ENCODE measurements around the gene ZNRF1. TPM values are rescaled to one million over a fixed set of nuclear protein-coding genes. Genes with fewer than 3 reads are reported as not detected.

ZNRF1 gene
- total and polyA plus RNA-seq, 2 of the 13 experiments (the other 11 are each of a cell fraction or from before 2014, with no cell fraction given), result 43.9 to 58.7 TPM

DNA sequence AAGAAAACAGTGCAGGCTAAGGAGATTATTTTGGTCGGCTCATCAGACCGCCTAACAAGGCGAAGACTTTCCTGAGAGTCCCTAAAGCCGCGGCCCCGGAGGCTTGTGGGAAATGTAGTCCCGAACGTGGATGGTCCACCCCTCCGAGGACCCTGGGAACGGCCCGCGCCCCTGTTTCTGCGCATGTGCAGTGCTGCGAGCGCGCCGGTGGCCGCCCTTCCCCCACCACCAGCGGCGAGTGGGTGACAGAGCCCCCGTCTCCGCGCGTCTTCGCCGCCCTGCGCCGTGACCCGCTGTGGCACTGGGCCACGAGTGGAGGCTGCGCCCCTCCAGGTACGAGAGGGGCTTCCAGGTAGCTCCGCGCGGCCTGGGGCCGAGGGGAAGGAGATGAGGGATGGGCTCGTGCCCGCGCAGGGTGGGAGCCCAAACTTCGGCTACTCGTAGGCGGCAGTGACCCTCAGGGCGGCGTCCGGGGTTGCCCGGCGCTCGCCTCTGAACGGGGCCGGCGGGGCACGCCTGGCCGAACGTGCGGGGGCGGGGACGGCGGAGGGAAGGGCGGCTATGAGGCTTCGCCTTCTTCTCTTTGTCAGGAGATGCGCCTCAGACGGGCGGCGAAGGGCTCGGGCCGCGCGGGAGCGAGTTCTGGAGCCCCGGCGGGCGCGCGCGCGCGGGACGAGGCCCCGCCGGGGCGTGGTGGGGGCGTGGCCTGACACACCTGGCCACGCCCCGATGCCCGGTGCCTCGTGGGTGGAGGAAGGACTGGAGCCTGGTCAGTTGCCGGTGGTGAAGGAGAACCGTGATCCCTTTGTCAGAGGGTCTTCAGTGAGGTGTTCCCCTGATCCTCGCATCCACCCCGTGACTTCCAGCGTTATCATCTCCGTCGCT lies 149.7 kb downstream of the ZNRF1 start, which contains the start of gene ZFP1 (continued):
- TF ChIP-seq, protein P1, sequence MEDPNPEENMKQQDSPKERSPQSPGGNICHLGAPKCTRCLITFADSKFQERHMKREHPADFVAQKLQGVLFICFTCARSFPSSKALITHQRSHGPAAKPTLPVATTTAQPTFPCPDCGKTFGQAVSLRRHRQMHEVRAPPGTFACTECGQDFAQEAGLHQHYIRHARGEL (CRISPR knock-in tag; IDR thresholded peaks at IDR 0.05), result 0 out of 2 replicates have a peak, but pooled peaks have one; percentile 72
- peak; percentile 31 for TF ChIP-seq TBL1XR1 (IDR thresholded peaks at IDR 0.05; ENCODE audit: borderline replicate concordance, low read length, partially characterized antibody)
- TF ChIP-seq, protein P2, sequence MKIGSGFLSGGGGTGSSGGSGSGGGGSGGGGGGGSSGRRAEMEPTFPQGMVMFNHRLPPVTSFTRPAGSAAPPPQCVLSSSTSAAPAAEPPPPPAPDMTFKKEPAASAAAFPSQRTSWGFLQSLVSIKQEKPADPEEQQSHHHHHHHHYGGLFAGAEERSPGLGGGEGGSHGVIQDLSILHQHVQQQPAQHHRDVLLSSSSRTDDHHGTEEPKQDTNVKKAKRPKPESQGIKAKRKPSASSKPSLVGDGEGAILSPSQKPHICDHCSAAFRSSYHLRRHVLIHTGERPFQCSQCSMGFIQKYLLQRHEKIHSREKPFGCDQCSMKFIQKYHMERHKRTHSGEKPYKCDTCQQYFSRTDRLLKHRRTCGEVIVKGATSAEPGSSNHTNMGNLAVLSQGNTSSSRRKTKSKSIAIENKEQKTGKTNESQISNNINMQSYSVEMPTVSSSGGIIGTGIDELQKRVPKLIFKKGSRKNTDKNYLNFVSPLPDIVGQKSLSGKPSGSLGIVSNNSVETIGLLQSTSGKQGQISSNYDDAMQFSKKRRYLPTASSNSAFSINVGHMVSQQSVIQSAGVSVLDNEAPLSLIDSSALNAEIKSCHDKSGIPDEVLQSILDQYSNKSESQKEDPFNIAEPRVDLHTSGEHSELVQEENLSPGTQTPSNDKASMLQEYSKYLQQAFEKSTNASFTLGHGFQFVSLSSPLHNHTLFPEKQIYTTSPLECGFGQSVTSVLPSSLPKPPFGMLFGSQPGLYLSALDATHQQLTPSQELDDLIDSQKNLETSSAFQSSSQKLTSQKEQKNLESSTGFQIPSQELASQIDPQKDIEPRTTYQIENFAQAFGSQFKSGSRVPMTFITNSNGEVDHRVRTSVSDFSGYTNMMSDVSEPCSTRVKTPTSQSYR (CRISPR knock-in tag; IDR thresholded peaks at IDR 0.05; ENCODE audit: borderline replicate concordance), result peak; percentile 100
- TF ChIP-seq ZNF83 (CRISPR knock-in tag; IDR thresholded peaks at IDR 0.05; ENCODE audit: borderline replicate concordance), result peak; percentile 77; the same call in 1 of the 2 replicates
- TF ChIP-seq ZBTB42 (CRISPR knock-in tag; IDR thresholded peaks at IDR 0.05), result no peak
- TF ChIP-seq ZNF180 (CRISPR knock-in tag; IDR thresholded peaks at IDR 0.05; ENCODE audit: borderline replicate concordance, low read depth), result peak; percentile 83; the same call in 1 of the 2 replicates
- TF ChIP-seq FOXO1 (CRISPR knock-in tag; IDR thresholded peaks at IDR 0.05), result peak; percentile 62; the same call in 1 of the 2 replicates
- TF ChIP-seq MLLT10 (CRISPR knock-in tag; IDR thresholded peaks at IDR 0.05), result no peak
- TF ChIP-seq JUND (CRISPR knock-in tag; IDR thresholded peaks at IDR 0.05), result no peak
- TF ChIP-seq SCMH1 (CRISPR knock-in tag; IDR thresholded peaks at IDR 0.05; ENCODE audit: borderline replicate concordance), result no peak
- peak; percentile 86; the same call in 1 of the 2 replicates for TF ChIP-seq MZF1 (CRISPR knock-in tag; IDR thresholded peaks at IDR 0.05; ENCODE audit: borderline replicate concordance)
- TF ChIP-seq, protein P3, sequence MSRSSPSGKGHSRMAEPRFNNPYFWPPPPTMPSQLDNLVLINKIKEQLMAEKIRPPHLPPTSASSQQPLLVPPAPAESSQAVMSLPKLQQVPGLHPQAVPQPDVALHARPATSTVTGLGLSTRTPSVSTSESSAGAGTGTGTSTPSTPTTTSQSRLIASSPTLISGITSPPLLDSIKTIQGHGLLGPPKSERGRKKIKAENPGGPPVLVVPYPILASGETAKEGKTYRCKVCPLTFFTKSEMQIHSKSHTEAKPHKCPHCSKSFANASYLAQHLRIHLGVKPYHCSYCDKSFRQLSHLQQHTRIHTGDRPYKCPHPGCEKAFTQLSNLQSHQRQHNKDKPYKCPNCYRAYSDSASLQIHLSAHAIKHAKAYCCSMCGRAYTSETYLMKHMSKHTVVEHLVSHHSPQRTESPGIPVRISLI (CRISPR knock-in tag; IDR thresholded peaks at IDR 0.05; ENCODE audit: borderline replicate concordance), result peak; percentile 29; the same call in 1 of the 2 replicates
- no peak for TF ChIP-seq SP140L (CRISPR knock-in tag; IDR thresholded peaks at IDR 0.05; ENCODE audit: borderline replicate concordance)
- no peak for TF ChIP-seq ZNF660 (CRISPR knock-in tag; IDR thresholded peaks at IDR 0.05; ENCODE audit: borderline replicate concordance, low read depth)
- TF ChIP-seq ZFAT (CRISPR knock-in tag; conservative IDR thresholded peaks at IDR 0.05), result 0 out of 2 replicates have a peak, but pooled peaks have one; percentile 15
- TF ChIP-seq, protein P4, sequence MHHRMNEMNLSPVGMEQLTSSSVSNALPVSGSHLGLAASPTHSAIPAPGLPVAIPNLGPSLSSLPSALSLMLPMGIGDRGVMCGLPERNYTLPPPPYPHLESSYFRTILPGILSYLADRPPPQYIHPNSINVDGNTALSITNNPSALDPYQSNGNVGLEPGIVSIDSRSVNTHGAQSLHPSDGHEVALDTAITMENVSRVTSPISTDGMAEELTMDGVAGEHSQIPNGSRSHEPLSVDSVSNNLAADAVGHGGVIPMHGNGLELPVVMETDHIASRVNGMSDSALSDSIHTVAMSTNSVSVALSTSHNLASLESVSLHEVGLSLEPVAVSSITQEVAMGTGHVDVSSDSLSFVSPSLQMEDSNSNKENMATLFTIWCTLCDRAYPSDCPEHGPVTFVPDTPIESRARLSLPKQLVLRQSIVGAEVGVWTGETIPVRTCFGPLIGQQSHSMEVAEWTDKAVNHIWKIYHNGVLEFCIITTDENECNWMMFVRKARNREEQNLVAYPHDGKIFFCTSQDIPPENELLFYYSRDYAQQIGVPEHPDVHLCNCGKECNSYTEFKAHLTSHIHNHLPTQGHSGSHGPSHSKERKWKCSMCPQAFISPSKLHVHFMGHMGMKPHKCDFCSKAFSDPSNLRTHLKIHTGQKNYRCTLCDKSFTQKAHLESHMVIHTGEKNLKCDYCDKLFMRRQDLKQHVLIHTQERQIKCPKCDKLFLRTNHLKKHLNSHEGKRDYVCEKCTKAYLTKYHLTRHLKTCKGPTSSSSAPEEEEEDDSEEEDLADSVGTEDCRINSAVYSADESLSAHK (CRISPR knock-in tag; IDR thresholded peaks at IDR 0.05; ENCODE audit: borderline replicate concordance), result no peak
- TF ChIP-seq, protein P5, sequence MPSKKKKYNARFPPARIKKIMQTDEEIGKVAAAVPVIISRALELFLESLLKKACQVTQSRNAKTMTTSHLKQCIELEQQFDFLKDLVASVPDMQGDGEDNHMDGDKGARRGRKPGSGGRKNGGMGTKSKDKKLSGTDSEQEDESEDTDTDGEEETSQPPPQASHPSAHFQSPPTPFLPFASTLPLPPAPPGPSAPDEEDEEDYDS (CRISPR knock-in tag; IDR thresholded peaks at IDR 0.05), result peak; percentile 39; the same call in 1 of the 2 replicates
- TF ChIP-seq, protein P6, sequence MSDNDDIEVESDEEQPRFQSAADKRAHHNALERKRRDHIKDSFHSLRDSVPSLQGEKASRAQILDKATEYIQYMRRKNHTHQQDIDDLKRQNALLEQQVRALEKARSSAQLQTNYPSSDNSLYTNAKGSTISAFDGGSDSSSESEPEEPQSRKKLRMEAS (IDR thresholded peaks at IDR 0.05), result peak; percentile 50; the same call in 1 of the 2 replicates
- peak; percentile 87; the same call in 1 of the 2 replicates for TF ChIP-seq STAT5B (CRISPR knock-in tag; IDR thresholded peaks at IDR 0.05)

All from HepG2 (cell line).